PC-9 (cell line): ENCODE results near the gene IER5L.

Source experiments
- EZH2 ChIP-seq: fragments of 200-600 bp; sonication (generic); IDR thresholded peaks from 2 replicates; pipeline ENCODE4 v1.8.0; 2017; ENCODE audit warnings: antibody characterized with exemption, low read depth
- TF ChIP-seq, protein P1 (sequence below): fragments of 200-600 bp; sonication (generic); conservative IDR thresholded peaks from 2 replicates; pipeline ENCODE4 v1.6.1; 2017; ENCODE audit warnings: mixed run types, antibody characterized with exemption, mild to moderate bottlenecking, moderate library complexity

DNA sequence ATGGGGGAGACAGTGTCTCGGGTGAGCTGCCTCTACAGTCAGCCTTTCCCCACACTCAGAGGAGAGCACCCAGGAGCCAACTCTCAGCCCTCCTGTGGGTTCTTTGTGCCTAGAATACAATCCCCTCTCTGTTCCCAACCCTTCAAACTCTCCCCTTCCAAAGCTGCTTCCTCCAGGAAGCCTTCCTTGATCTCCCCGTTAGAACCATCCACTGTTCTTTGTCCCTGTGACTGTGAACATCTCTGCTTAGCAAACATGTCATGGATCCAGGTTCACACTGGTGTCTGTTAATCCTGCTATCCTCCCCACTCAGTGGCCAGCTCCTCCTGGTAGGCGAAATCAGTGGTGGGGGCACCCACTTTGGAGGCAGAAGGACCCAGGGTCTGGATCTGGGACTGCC lies 16.2 kb upstream of the IER5L start:
- TF ChIP-seq, protein P1, sequence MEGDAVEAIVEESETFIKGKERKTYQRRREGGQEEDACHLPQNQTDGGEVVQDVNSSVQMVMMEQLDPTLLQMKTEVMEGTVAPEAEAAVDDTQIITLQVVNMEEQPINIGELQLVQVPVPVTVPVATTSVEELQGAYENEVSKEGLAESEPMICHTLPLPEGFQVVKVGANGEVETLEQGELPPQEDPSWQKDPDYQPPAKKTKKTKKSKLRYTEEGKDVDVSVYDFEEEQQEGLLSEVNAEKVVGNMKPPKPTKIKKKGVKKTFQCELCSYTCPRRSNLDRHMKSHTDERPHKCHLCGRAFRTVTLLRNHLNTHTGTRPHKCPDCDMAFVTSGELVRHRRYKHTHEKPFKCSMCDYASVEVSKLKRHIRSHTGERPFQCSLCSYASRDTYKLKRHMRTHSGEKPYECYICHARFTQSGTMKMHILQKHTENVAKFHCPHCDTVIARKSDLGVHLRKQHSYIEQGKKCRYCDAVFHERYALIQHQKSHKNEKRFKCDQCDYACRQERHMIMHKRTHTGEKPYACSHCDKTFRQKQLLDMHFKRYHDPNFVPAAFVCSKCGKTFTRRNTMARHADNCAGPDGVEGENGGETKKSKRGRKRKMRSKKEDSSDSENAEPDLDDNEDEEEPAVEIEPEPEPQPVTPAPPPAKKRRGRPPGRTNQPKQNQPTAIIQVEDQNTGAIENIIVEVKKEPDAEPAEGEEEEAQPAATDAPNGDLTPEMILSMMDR, result no peak
- TF ChIP-seq EZH2, result no peak
